Measurements from ENCODE around the gene COL23A1. TPM values are rescaled to one million over a fixed set of nuclear protein-coding genes. Genes with fewer than 3 reads are reported as not detected.
"Not testable (repeated sequence)": the region's sequence is repeated elsewhere in the genome, so short reads cannot be mapped to it uniquely, and the experiment has no call there.

Gene COL23A1
- total RNA-seq, 1 donor from 2014 or later, result 0.13 TPM

DNA sequence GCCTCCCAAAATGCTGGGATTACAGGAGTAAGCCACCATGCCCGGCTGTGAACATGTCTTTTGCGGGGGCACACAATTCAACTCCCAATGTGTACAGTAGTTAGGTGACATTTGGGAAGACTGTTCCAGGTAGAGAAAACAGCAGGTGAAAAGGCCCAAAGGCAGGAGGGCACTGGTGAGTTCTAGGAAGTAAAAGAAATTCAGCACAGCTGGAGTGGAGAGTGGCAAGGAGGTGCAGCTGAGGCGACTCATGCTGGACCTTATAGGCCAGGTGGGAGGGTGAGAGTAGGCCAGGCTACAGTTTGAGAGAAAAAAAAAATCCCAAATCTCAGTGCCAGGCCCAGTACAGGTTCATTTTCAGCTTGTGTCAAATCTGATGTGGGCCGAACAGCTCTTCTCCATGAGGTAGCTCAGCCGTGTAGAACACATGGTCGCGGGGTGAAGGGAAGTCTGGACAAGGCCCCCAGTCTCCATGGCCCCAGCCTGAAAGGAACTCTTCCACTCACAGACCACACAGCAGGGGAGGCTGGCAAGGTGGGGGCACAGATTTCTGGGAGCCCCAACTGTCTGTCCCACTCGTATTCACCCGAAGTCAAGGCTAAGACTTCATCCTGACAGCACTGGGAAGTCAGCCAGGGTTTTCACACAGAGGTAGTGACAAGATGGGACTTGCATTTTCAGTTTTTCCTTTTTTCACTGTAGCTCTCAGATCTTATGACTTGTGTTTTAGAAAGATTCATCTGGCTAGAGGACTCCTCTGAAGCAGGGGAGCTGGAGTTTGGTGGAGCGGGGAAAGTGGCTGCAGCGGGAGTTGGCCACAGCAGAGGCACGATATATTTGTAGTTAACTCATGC lies 390.4 kb downstream of the COL23A1 start:
- DNase-seq (ENCODE audit: low read depth in 2 of 2), result no peak

- DNase-seq (ENCODE audit: low read depth in 2 of 2), result no peak
These were observed 391.5 kb downstream of the COL23A1 start for GRCh38 chr5:178198706-178199105.

DNA sequence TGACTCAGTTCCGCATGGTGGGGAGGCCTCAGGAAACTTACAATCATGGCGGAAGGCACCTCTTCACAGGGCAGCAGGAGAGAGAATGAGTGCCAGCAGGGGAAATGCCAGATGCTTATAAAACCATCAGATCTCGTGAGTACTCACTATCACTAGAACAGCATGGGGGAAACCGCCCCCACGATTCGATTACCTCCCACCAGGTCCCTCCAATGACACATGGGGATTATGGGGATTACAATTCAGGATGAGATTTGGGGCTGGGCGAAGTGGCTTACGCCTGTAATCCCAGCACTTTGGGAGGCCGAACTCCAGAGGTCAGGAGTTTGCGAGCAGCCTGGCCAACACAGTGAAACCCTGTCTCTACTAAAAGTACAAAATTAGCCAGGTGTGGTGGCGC lies 392.0 kb downstream of the COL23A1 start:
- DNase-seq (ENCODE audit: low read depth in 2 of 2), result not testable (repeated sequence)

- no peak for DNase-seq (ENCODE audit: low read depth in 2 of 2)
These were observed 393.2 kb downstream of the COL23A1 start for GRCh38 chr5:178196986-178197385.

GRCh38 chr5:178196281-178196812 lies 393.8 kb downstream of the COL23A1 start:
- no peak for DNase-seq (ENCODE audit: low read depth in 2 of 2)

- DNase-seq (ENCODE audit: low read depth in 2 of 2), result no peak
These were observed 396.2 kb downstream of the COL23A1 start for GRCh38 chr5:178194026-178194425.

DNA sequence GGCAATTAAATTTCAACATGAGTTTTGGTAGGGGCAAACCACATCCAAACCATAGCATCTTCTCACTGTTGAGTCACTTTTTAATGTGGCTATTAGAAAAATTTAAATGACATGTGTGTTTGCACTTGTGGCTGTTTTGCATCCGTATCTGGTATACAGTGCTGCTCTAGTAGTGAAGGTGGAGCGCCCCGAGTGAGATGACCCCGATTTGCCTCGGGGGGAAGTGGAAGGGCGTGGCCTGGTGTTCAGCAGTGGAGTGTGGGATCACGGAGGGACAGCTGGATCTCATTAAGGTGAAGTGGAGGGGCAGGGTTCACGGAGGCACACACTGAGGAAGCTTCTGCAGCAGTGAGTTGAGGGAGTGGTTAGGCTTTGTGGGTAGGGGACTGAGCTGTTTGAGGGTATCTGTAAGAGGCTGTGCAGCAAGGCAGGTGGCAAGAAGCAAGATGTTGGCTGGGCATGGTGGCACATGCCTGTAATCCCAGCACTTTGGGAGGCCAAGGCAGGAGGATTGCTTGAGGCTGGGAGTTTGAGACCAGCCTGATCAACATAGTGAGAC lies 396.9 kb downstream of the COL23A1 start:
- no peak for DNase-seq (ENCODE audit: low read depth in 2 of 2)

DNA sequence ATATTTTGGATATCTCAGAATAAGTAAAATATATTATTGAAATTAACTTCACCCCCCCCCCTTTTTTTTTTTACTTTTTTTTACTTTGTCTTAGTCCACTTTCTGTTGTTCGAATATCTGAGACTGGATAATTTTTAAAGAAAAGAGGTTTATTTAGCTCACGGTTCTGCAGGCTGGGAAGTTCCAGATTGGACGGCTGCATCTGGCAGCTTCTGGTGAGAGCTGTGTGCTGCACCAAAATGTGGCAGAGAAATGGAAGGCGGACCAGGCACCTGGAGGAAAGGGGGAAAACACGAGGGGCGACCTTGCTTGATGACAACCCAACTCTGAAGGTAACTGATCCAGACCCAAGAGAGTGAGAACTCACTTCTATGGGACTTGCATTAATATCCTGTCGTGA lies 397.4 kb downstream of the COL23A1 start:
- DNase-seq (ENCODE audit: low read depth in 2 of 2), result no peak

DNA sequence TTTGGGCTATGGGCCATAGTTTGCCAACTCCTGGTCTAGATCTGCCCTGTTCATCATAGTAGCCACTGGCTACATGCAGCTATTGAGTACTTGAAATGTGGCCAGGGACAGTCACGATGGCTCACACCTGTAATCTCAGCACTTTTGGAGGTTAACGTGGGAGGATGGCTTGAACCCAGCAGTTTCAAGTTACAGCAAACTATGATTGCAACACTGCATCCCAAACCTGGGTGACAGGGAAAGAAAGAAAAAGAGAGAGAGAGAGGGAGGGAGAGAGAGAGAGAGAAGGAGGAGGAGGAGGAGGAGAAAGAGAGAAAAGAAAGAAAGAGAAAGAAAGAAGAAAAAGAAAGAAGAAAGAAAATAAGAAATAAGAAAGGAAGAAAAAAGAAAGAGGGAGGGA lies 397.9 kb downstream of the COL23A1 start:
- no peak for DNase-seq (ENCODE audit: low read depth in 2 of 2)

DNA sequence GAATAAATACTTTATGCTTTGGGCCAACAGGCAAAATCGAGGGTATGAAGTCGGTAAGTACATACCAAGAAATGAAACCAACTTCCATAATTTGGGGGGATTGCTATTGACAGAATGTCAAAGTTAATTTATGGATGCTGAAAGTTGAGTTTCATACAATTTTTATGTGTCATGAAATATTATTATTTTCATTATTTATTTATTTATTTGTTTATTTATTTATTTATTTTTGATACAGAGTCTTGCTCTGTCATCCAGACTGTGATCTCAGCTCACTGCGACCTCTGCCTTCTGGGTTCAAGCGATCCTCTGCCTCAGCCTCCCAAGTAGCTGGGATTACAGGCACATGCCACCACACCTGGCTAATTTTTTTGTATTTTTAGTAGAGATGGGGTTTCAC lies 398.5 kb downstream of the COL23A1 start:
- no peak for DNase-seq (ENCODE audit: low read depth in 2 of 2)

GRCh38 chr5:178189433-178189832 lies 400.8 kb downstream of the COL23A1 start:
- DNase-seq (ENCODE audit: low read depth in 2 of 2), result no peak

Other genes starting within 250 kb of the COL23A1 start
- 13.5 and 17.7 TPM in 2 replicates for gene CLK4, start 36.7 kb upstream of the COL23A1 start, total RNA-seq
- 5.9 and 6.4 TPM in 2 replicates for gene ZNF354A, start 140.3 kb upstream of the COL23A1 start, total RNA-seq

Measured in dermis microvascular lymphatic vessel endothelial cell (primary cell).